Left ventricle myocardium inferior (tissue), 1 donor: ENCODE measurements around the gene FGF22. TPM values are rescaled to one million over a fixed set of nuclear protein-coding genes. Genes with fewer than 3 reads are reported as not detected.
A peak's percentile ranks its signal among the peaks of the same experiment; 100 is the strongest.
"Not testable (repeated sequence)": the region's sequence is repeated elsewhere in the genome, so short reads cannot be mapped to it uniquely, and the experiment has no call there.

Experiments used
- DNase-seq: peaks from one replicate; pipeline ENCODE4 v3.0.0-alpha.2; 2020
- H3K27ac ChIP-seq: fragments of 200-600 bp; replicated peaks from 2 replicates; pipeline ENCODE4 v1.8.0; 2021
- H3K27me3 ChIP-seq: fragments of 200-600 bp; 2 replicates; pipeline ENCODE4 v1.8.0; 2021; ENCODE audit warnings: low read depth
- H3K36me3 ChIP-seq: fragments of 200-600 bp; 2 replicates; pipeline ENCODE4 v1.8.0; 2021
- H3K4me1 ChIP-seq: fragments of 200-600 bp; 2 replicates; pipeline ENCODE4 v1.8.0; 2021
- H3K4me3 ChIP-seq: fragments of 200-600 bp; 2 replicates; pipeline ENCODE4 v1.8.0; 2021; ENCODE audit warnings: mild to moderate bottlenecking, moderate library complexity
- H3K9me3 ChIP-seq: fragments of 200-600 bp; replicated peaks from 2 replicates; pipeline ENCODE4 v1.8.0; 2021
- intact Hi-C: fragments of 100-400 bp; cut with micrococcal nuclease; formaldehyde crosslinking; loops from one replicate; pipeline ENCODE4 v1.11.0; 2022
- total RNA-seq: library from RNA; stranded (reverse); fragmentation: NEBNext Ultra II Directional; extraction: Animal tissue kit (Norgen Biotek cat#: 25700); gene quantifications from one replicate; pipeline ENCODE4 v1.2.1, GENCODE V29; 2021
- TF ChIP-seq, protein P1 (sequence below): fragments of 200-600 bp; IDR thresholded peaks from 2 replicates; pipeline ENCODE4 v1.8.0; 2021; ENCODE audit warnings: antibody characterized with exemption, mild to moderate bottlenecking, borderline replicate concordance
- donor health status: DM: no; HTN: yes; CAD: no; lungs with severe emphysema.

FGF22 gene
- total RNA-seq, 1 donor from 2014 or later = not detected

DNA sequence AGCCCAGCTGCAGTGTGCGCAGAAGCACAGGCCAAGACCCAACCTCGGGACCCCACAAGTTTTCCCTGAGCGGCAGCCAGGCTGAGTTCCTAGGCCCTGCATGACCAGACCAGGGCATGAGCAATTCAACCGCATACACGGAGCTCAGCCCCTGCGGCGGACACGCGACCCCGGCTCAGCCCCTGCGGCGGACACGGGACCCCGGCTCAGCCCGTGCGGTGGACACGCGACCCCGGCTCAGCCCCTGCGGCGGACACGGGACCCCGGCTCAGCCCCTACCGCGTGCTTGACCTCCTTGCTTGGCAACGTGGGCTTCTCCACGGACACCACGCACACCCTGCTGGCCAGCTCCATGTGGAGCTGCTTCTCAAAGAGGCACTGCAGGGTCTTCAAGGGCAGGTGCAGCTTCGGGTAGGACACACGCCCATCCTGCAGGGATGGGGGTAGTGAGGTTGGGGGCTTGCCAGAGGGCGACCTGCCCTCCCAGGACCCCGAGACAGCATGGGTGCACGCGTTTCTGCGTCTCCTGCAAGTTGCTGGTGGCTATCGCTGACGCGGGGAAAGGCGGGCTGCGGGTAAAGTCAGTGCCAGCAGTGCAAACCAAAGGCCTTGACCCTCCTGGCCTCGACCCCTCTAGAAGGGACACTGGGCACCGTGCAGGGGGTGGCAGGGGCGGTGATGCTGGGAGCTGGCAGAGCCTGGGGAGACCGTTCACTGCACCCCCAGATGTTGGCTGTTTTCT, 16.3 kb upstream of the FGF22 start:
- Histone ChIP-seq H3K9me3 (no peaks in the 10 kb centered on the region), H3K27ac (no peak overlapping the region), H3K27me3 (no peaks in the 10 kb centered on the region), H3K36me3 (peaks cover 87% of the 10 kb centered on the region), H3K4me1 (no peaks in the 10 kb centered on the region), H3K4me3 (no peak overlapping the region)
- intact Hi-C loops = no loop called here
- DNase-seq = no peak
- TF ChIP-seq, protein P1, sequence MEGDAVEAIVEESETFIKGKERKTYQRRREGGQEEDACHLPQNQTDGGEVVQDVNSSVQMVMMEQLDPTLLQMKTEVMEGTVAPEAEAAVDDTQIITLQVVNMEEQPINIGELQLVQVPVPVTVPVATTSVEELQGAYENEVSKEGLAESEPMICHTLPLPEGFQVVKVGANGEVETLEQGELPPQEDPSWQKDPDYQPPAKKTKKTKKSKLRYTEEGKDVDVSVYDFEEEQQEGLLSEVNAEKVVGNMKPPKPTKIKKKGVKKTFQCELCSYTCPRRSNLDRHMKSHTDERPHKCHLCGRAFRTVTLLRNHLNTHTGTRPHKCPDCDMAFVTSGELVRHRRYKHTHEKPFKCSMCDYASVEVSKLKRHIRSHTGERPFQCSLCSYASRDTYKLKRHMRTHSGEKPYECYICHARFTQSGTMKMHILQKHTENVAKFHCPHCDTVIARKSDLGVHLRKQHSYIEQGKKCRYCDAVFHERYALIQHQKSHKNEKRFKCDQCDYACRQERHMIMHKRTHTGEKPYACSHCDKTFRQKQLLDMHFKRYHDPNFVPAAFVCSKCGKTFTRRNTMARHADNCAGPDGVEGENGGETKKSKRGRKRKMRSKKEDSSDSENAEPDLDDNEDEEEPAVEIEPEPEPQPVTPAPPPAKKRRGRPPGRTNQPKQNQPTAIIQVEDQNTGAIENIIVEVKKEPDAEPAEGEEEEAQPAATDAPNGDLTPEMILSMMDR = no peak

DNA sequence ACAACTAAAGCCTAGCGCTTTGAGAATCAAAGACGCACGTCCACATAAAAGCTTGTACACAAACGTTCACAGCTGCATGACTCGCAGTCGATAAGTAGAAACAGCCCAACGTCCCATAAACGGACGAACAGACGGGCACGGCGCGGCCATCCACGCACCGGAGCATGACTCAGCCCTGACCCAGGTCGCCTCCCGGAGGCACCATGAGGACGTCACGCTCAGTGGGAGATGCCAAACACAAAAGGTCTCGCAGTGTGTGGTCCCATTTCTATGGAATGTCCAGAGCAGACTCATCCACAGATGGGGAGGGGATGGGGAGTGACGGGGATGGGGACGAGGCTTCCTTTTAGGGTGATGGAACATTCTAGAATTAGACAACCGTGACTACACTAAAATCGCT, 15.7 kb upstream of the FGF22 start:
- no peak for DNase-seq
- H3K27ac ChIP-seq = no peak overlapping the region
- H3K36me3 ChIP-seq = peaks cover 87% of the 10 kb centered on the region
- TF ChIP-seq, protein P1 = no peak
- no peaks in the 10 kb centered on the region for H3K9me3 ChIP-seq
- no peaks in the 10 kb centered on the region for H3K27me3 ChIP-seq
- H3K4me3 ChIP-seq = no peak overlapping the region
- intact Hi-C loops = no loop called here
- no peaks in the 10 kb centered on the region for H3K4me1 ChIP-seq

DNA sequence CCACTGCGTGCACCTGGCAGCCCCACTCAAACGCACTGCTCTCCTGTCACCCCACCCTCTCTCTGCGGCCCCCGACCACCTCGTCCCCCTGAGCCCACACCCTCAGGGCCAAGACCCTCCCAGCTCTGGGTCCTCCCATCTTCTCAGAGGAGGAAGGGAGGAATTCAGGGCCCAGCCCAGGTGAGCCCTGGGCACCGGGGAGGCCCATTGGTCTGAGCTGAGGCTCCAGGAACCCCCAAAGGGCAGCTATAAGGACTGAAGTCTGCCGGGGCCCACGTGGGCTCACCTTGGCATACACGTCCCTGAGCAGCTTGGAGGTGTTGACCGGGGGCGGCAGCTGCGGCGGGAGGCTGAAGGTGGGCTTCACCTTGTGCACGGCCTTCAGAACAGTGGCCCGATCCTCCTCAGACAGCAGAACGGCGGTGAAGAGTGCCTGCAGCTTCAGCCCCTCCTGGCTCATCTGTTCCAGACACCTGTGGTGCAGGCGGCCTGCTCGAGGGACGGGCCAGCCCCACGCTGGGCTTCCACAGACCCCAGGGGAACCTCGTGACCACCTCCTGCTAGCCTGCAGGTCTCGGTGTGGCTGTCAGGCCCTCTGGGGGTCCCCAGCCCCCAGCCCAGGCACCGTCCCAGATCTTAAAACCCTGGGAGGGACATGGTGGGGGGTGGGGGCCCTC, 15.1 kb upstream of the FGF22 start:
- H3K4me3 ChIP-seq = no peak overlapping the region
- H3K4me1 ChIP-seq = peaks cover 2% of the 10 kb centered on the region
- no peaks in the 10 kb centered on the region for H3K27me3 ChIP-seq
- H3K9me3 ChIP-seq = no peaks in the 10 kb centered on the region
- no peak overlapping the region for H3K27ac ChIP-seq
- intact Hi-C loops = no loop called here
- no peak for DNase-seq
- H3K36me3 ChIP-seq = peaks cover 87% of the 10 kb centered on the region
- TF ChIP-seq, protein P1 = no peak

DNA sequence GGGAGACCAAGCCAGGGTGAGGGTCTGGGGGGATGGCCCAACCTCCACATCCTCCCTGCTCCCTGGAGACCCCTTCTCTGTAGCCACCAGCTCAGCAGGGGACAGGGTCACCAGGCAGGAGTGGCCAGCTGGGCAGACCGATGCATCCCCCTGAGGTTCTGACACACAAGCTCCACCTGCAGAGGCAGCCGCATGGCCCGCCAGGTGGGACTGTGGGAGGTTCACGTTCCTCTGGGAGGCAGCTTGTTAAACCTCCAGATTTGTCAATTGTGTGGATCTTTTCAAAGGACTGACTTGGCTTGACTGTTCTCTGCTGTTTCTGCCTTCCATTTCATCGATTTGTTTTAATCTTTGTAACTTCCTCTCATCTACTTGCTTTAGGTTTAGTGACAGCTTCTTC, 14.4 kb upstream of the FGF22 start:
- no peak overlapping the region for H3K27ac ChIP-seq
- H3K4me3 ChIP-seq = no peak overlapping the region
- peaks cover 8% of the 10 kb centered on the region for H3K4me1 ChIP-seq
- intact Hi-C loops = no loop called here
- peaks cover 81% of the 10 kb centered on the region for H3K36me3 ChIP-seq
- no peaks in the 10 kb centered on the region for H3K9me3 ChIP-seq
- DNase-seq = no peak
- TF ChIP-seq, protein P1 = no peak
- no peaks in the 10 kb centered on the region for H3K27me3 ChIP-seq

DNA sequence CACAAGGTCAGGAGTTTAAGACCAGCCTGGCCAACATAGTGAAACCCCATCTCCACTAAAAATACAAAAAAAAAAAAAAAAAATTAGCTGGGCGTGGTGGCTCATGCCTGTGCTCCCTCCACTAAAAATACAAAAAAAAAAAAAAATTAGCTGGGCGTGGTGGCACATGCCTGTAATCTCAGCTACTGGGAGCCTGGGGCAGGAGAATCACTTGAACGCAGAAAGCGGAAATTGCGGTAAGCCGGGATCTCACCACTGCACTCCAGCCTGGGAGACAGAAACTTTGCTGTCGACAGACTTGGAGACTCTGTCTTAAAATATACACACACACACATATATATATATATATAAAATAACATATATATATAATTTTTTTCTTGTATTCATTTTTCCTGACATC, 13.1 kb upstream of the FGF22 start:
- DNase-seq, H3K4me3 ChIP-seq, H3K27ac ChIP-seq, H3K9me3 ChIP-seq, intact Hi-C loops, H3K27me3 ChIP-seq: not testable (repeated sequence)
- H3K36me3 ChIP-seq = peaks cover 76% of the 10 kb centered on the region
- H3K4me1 ChIP-seq = peaks cover 15% of the 10 kb centered on the region

DNA sequence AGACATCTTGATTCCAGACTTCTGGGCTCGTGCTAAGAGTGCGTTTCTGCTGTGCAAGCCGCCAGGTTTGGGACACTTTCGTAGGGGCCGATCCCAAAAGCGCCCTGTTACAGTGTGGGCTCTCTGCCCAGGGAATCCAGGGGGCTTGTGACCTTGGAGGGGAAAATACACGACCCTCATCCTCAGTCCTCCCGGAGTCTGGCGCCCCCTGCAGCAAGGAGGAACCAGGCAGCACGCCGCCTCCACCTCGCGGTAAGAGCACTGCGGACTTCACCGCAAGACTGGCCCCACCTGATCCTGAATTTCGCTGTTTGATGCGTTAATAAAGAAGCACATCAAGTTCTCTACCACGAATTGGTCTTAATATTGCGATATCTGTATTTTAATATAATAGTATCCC, 11.5 kb upstream of the FGF22 start:
- TF ChIP-seq, protein P1 = peak; percentile 33
- intact Hi-C loops = no loop called here

DNA sequence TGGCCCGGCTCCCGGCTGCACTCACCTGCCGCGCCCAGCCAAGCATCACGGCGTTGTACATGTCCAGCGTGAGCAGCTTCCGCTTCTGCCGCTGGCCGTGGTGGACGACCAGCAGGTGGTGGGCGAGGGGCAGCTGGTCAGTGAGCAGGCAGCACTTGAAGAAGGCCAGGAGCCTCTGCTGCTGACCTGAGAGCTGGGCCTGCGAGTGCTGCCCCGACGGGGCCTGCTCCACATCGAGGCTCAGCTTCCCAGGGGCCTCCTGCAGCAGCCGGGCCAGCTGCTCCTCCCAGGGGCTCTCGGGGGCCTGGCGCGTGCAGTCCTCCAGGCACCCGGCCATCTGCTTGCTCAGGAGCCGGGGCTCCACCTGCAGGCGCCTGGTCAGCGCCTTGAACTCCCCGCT, 10.2 kb upstream of the FGF22 start:
- H3K27me3 ChIP-seq, H3K4me3 ChIP-seq, intact Hi-C loops, H3K27ac ChIP-seq, DNase-seq, H3K9me3 ChIP-seq: not testable (repeated sequence)
- Histone ChIP-seq H3K36me3 (peaks cover 48% of the 10 kb centered on the region), H3K4me1 (peaks cover 41% of the 10 kb centered on the region)

More for the DNA sequence above, 11.5 kb upstream of the FGF22 start:
- Histone ChIP-seq H3K36me3 (peaks cover 60% of the 10 kb centered on the region), H3K27ac (no peak overlapping the region), H3K4me1 (peaks cover 31% of the 10 kb centered on the region), H3K27me3 (no peaks in the 10 kb centered on the region), H3K9me3 (no peaks in the 10 kb centered on the region), H3K4me3 (no peak overlapping the region)
- DNase-seq = no peak
